Endodermal cell (in vitro differentiated cells): Measurements from ENCODE around the gene SPAG16. TPM values are rescaled to one million over a fixed set of nuclear protein-coding genes. Genes with fewer than 3 reads are reported as not detected.

Experiments used
- DNase-seq: peaks from one replicate; pipeline ENCODE4 v3.0.0-alpha.2; 2017
- H3K27ac ChIP-seq: 2 replicates; pipeline ENCODE4 v1.5.1; 2013; ENCODE audit warnings: mild to moderate bottlenecking, low read depth, low read length, moderate library complexity
- H3K27me3 ChIP-seq: 2 replicates; pipeline ENCODE4 v1.6.1; 2013; ENCODE audit warnings: mild to moderate bottlenecking, low read length, moderate library complexity; ENCODE audit not compliant: insufficient read depth, control insufficient read depth, poor library complexity, severe bottlenecking
- H3K36me3 ChIP-seq: 2 replicates; pipeline ENCODE4 v1.7.0; 2013; ENCODE audit warnings: mild to moderate bottlenecking, low read length, moderate library complexity; ENCODE audit not compliant: control insufficient read depth, insufficient read depth
- H3K4me1 ChIP-seq: one replicate; pipeline ENCODE4 v1.7.0; 2013; ENCODE audit warnings: low read length; ENCODE audit not compliant: control insufficient read depth, insufficient read depth
- H3K4me3 ChIP-seq: 2 replicates; pipeline ENCODE4 v1.5.1; 2013; ENCODE audit warnings: mild to moderate bottlenecking, low read length, moderate library complexity
- H3K9ac ChIP-seq: 2 replicates; pipeline ENCODE4 v1.6.1; 2013; ENCODE audit warnings: mild to moderate bottlenecking, low read length, moderate library complexity; ENCODE audit not compliant: poor library complexity, severe bottlenecking; ENCODE audit errors: extremely low read depth
- H3K9me3 ChIP-seq: 2 replicates; pipeline ENCODE4 v1.6.1; 2013; ENCODE audit warnings: mild to moderate bottlenecking, low read length, moderate library complexity; ENCODE audit not compliant: control insufficient read depth
- H3K27ac Mint-ChIP-seq: 2 replicates; pipeline ENCODE4 v1.8.0; 2020; ENCODE audit warnings: mixed read lengths
- H3K27me3 Mint-ChIP-seq: 2 replicates; pipeline ENCODE4 v1.8.0; 2021; ENCODE audit warnings: mild to moderate bottlenecking, mixed read lengths; ENCODE audit not compliant: insufficient read depth
- H3K36me3 Mint-ChIP-seq: 2 replicates; pipeline ENCODE4 v1.8.0; 2020; ENCODE audit warnings: low read depth, mixed read lengths
- H3K4me1 Mint-ChIP-seq: 2 replicates; pipeline ENCODE4 v1.8.0; 2020; ENCODE audit warnings: mixed read lengths
- H3K4me3 Mint-ChIP-seq: 2 replicates; pipeline ENCODE4 v1.8.0; 2020; ENCODE audit warnings: mild to moderate bottlenecking, moderate library complexity, mixed read lengths
- H3K9me3 Mint-ChIP-seq: 2 replicates; pipeline ENCODE4 v1.8.0; 2020; ENCODE audit warnings: mild to moderate bottlenecking, mixed read lengths
- CTCF ChIP-seq: fragments of 200-600 bp; sonication (generic); conservative IDR thresholded peaks from 2 replicates; pipeline ENCODE4 v1.5.0; 2021; ENCODE audit warnings: antibody characterized with exemption, mild to moderate bottlenecking
- WGBS, 2 experiments: methylation state at CpG; one replicate each; pipeline versions ENCODE4 v1.1.5 to v1.1.7; 2013; ENCODE audit warnings: missing lambda C conversion rate in 2 of 2, mixed read lengths in 1 of 2; ENCODE audit not compliant: insufficient coverage in 1 of 2, insufficient read length in 1 of 2; 5-methylcytosine and 5-hydroxymethylcytosine counted together
- total RNA-seq, 2 donors: library from RNA; stranded (reverse); fragmentation: NEBNext Ultra II Directional in 1 of 2; extraction: Animal tissue kit (Norgen Biotek cat#: 25700) in 1 of 2; gene quantifications; 2 replicates in 1 of 2; 3 replicates in 1 of 2; pipeline ENCODE4 v1.2.1, GENCODE V29; 2021

Gene SPAG16
- total RNA-seq, 2 donors from 2014 or later = 27.8 to 38.2 TPM

DNA sequence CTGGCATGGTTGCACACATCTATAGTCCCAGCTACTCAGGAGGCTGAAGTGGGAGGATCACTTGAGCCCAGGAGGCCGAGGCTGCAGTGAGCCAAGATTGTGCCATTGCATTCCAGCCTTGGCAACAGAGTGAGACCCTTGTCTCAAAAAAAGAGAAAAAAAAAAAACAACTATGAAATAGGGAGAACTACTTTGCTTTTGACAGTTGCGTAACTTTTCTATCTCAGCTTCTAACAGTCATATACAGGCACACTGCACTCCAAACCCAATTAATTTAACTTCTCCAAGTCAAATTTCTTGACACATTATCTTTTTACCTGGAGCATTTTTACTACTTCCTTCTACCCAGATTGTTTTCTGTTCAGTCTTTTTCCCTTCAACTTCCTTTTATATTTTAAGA, 1102.5 kb downstream of the SPAG16 start:
- Mint-ChIP-seq H3K27ac (no peak overlapping the region), H3K36me3 (no peaks in the 10 kb centered on the region)
- H3K27me3 ChIP-seq = no peaks in the 10 kb centered on the region

GRCh38 chr2:214389334-214389733, 1105.1 kb downstream of the SPAG16 start:
- no peaks in the 10 kb centered on the region for H3K36me3 Mint-ChIP-seq
- H3K27me3 Mint-ChIP-seq = peaks cover 1% of the 10 kb centered on the region
- TF ChIP-seq CTCF = no peak
- Histone ChIP-seq H3K9me3 (no peaks in the 10 kb centered on the region), H3K4me1 (no peaks in the 10 kb centered on the region), H3K9ac (no peak overlapping the region), H3K27ac (no peak overlapping the region), H3K27me3 (no peaks in the 10 kb centered on the region), H3K36me3 (no peaks in the 10 kb centered on the region), H3K4me3 (no peak overlapping the region)
- no peaks in the 10 kb centered on the region for H3K4me1 Mint-ChIP-seq
- H3K27ac Mint-ChIP-seq = no peak overlapping the region
- DNase-seq = no peak
- no peaks in the 10 kb centered on the region for H3K9me3 Mint-ChIP-seq
- H3K4me3 Mint-ChIP-seq = no peak overlapping the region

More for the DNA sequence above, 1102.5 kb downstream of the SPAG16 start:
- H3K9ac ChIP-seq = no peak overlapping the region
- no peak overlapping the region for H3K27ac ChIP-seq
- H3K4me1 Mint-ChIP-seq = no peaks in the 10 kb centered on the region
- no peaks in the 10 kb centered on the region for H3K4me1 ChIP-seq
- DNase-seq = no peak
- TF ChIP-seq CTCF = no peak
- 93% methylated on average over 2 of the region's 2 CpGs for WGBS, 2 experiments
- no peaks in the 10 kb centered on the region for H3K9me3 ChIP-seq
- H3K27me3 Mint-ChIP-seq = peaks cover 1% of the 10 kb centered on the region
- H3K9me3 Mint-ChIP-seq = no peaks in the 10 kb centered on the region
- no peak overlapping the region for H3K4me3 ChIP-seq
- H3K4me3 Mint-ChIP-seq = no peak overlapping the region
- H3K36me3 ChIP-seq = no peaks in the 10 kb centered on the region

DNA sequence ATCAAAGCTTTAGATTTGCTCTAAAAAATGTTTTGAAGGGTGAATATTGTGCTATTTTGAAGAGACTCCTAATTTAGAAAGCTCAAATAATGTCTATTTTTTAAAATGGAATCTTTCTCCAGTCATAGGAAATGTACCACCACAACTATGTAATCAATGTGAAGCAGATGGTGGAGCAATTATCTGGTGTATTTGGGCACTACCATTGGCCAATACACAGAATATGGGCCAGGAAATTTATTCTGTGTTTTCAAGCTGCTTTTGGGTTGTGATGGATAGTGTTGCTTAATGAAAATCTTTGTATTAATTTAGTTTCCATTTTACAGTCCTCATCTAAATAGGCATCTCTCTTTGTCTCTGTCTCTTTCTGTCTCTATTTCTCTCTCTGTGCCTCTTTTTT, 1109.5 kb downstream of the SPAG16 start:
- Mint-ChIP-seq H3K27ac (no peak overlapping the region), H3K36me3 (no peaks in the 10 kb centered on the region), H3K27me3 (no peaks in the 10 kb centered on the region), H3K4me3 (no peak overlapping the region), H3K4me1 (no peaks in the 10 kb centered on the region), H3K9me3 (no peaks in the 10 kb centered on the region)
- H3K27me3 ChIP-seq = no peaks in the 10 kb centered on the region
- no peaks in the 10 kb centered on the region for H3K9me3 ChIP-seq
- H3K36me3 ChIP-seq = no peaks in the 10 kb centered on the region
- H3K4me1 ChIP-seq = no peaks in the 10 kb centered on the region
- no peak for DNase-seq
- no peak for TF ChIP-seq CTCF
- H3K9ac ChIP-seq = no peak overlapping the region
- H3K27ac ChIP-seq = no peak overlapping the region
- no peak overlapping the region for H3K4me3 ChIP-seq
